Ascending aorta (tissue), 2 donors: ENCODE results near the gene TSSK2. TPM values are rescaled to one million over a fixed set of nuclear protein-coding genes. Genes with fewer than 3 reads are reported as not detected.
"Not testable (repeated sequence)": the region's sequence is repeated elsewhere in the genome, so short reads cannot be mapped to it uniquely, and the experiment has no call there.

Source experiments
- DNase-seq, 2 donors: peaks; one replicate each; pipeline ENCODE4 v3.0.0-alpha.2; 2019; ENCODE audit warnings: low spot score in 2 of 2
- H3K27ac ChIP-seq, 2 donors: fragments of 200-600 bp; sonication (generic); one replicate each; pipeline ENCODE4 v1.5.1; 2016 to 2017; ENCODE audit warnings: mild to moderate bottlenecking in 1 of 2
- H3K27me3 ChIP-seq: fragments of 200-600 bp; sonication (generic); one replicate; pipeline ENCODE4 v1.5.1; 2017
- H3K36me3 ChIP-seq, 2 donors: fragments of 200-600 bp; sonication (generic); one replicate each; pipeline ENCODE4 v1.5.1; 2016
- H3K4me1 ChIP-seq, 2 donors: fragments of 200-600 bp; sonication (generic); one replicate each; pipeline ENCODE4 v1.5.1; 2016 to 2017; ENCODE audit warnings: mild to moderate bottlenecking in 1 of 2
- H3K4me3 ChIP-seq, 2 donors: fragments of 200-600 bp; sonication (generic); one replicate each; pipeline ENCODE4 v1.5.1; 2016 to 2017; ENCODE audit warnings: mild to moderate bottlenecking in 1 of 2
- H3K9me3 ChIP-seq, 2 donors: fragments of 200-600 bp; sonication (generic); one replicate each; pipeline ENCODE4 v1.5.1; 2016
- CTCF ChIP-seq, 3 experiments: fragments of 200-600 bp in 2 of 3; fragments of 450-650 bp in 1 of 3; sonication (generic) in 2 of 3; IDR thresholded peaks; one replicate each; pipeline ENCODE4 v1.5.1; 2016 to 2019; ENCODE audit warnings: antibody characterized with exemption in 3 of 3, mild to moderate bottlenecking in 1 of 3, moderate library complexity in 1 of 3
- intact Hi-C: fragments of 100-400 bp; cut with DNase I; formaldehyde crosslinking; loops from one replicate; pipeline ENCODE4 v1.15.1; 2023
- total RNA-seq: library from RNA; depleted of rRNA; stranded (reverse); fragments of >200 nt; gene quantifications from one replicate; pipeline ENCODE4 v1.1.0, GENCODE V29; 2016

The TSSK2 gene
- total RNA-seq, 1 donor from 2014 or later = not detected

DNA sequence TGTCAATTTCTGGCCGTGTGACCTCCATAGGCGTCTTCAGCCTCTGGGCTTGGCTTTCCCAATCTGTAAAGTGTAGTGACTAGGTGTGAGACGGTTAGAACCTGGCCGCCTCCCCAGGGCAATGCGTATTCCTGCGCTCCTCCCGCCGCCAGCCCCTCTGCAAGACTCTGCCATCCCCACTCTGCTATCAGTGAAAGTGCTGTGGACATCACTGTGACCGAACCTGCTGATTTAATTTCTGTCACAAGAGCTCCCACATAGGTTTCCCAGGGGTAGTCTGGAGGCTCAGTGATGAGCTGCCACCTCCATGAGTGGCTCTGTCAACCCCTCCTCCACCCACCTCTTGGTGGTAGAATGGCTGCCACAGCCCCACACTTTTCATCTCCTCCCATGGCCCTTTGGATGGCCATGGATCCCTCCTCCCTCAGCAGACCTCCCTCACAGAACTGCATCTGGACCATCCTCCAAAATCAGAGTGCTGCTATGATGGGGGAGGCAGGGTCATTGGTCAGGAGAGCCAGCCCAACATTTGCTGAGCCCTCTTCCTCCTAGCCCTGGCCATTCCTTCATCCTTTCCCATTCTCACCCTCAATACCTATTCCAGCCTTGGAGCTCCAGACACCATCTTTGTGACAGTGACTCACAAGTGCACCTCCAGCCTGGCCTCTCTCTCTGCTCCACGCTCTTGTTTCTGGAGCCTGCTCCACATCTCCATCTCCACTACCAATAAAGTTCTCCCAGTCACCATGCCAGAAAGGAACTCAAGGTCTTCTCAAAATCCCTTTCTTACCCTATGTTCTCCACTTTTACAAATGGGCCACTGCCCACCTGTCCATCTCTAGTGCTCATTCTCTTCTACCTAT, 20.5 kb downstream of the TSSK2 start:
- H3K36me3 ChIP-seq = no peaks in the 10 kb centered on the region
- intact Hi-C loops = no loop called here
- TF ChIP-seq CTCF (IDR thresholded peaks at IDR 0.05) = no peak
- peaks cover 17% of the 10 kb centered on the region for H3K27me3 ChIP-seq
- H3K9me3 ChIP-seq = no peaks in the 10 kb centered on the region
- DNase-seq = no peak
- peaks cover 4 to 6% of the 10 kb centered on the region in 2 donors for H3K4me1 ChIP-seq
- H3K4me3 ChIP-seq = no peak overlapping the region
- H3K27ac ChIP-seq = no peak overlapping the region

DNA sequence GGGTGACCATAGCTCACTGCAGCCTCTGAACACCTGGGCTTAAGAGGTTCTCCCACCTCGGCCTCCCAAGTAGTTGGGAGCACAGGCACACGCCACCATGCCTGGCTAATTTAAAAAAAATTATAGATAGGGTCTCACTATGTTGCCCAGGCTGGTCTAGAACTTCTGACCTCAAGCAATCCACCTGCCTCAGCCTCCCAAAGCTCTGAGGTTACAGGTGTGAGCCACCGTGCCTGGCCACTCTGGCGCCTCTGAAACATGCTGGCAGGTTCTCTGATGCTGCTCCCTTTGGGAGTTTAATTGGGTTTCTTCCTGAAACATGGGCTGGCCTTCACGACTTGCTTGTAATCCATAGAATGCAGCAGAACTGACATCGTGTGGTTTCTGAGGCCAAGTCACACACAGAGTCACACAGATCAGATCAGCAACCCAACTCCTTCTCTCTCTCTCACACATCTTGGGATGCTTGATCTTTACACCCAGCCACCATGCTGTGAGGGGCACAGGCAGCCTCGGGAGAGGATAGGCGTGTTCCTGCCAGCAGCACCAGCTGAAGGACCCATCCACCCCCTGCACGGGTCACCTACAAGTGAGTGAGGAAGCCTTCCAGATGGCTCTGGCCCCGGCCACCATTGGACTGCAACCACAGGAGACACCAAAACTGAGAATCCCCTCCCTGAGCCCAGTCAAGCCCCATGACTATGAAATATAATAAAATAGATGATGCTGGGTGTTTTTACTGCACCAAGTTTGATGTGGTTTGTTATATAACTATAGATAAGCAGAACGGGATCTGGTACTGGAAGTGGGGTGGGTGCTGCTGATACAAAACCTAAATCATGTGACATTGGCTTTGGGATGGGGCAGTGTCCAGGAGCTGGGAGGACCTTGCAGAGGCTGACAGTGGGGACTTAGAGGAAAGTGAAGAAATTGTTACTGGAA, 22.1 kb downstream of the TSSK2 start:
- intact Hi-C loops = no loop called here
- DNase-seq = no peak
- H3K27me3 ChIP-seq = peaks cover 17% of the 10 kb centered on the region
- H3K4me3 ChIP-seq = no peak overlapping the region
- TF ChIP-seq CTCF (IDR thresholded peaks at IDR 0.05) = no peak
- peaks cover 4 to 6% of the 10 kb centered on the region in 2 donors for H3K4me1 ChIP-seq
- no peaks in the 10 kb centered on the region for H3K36me3 ChIP-seq
- H3K9me3 ChIP-seq = no peaks in the 10 kb centered on the region
- no peak overlapping the region for H3K27ac ChIP-seq

GRCh38 chr22:19156109-19156508, 25.0 kb downstream of the TSSK2 start:
- H3K4me1 ChIP-seq, H3K36me3 ChIP-seq, H3K9me3 ChIP-seq, H3K27ac ChIP-seq, DNase-seq, H3K4me3 ChIP-seq, intact Hi-C loops, H3K27me3 ChIP-seq: not testable (repeated sequence)

- H3K4me3 ChIP-seq, H3K27me3 ChIP-seq, DNase-seq, intact Hi-C loops, H3K9me3 ChIP-seq, H3K27ac ChIP-seq, H3K4me1 ChIP-seq, H3K36me3 ChIP-seq: not testable (repeated sequence)
Measured at GRCh38 chr22:19158649-19159048, 27.5 kb downstream of the TSSK2 start.

- Histone ChIP-seq H3K4me1 (peaks cover 0 to 4% of the 10 kb centered on the region in 2 donors), H3K4me3 (no peak overlapping the region), H3K36me3 (no peaks in the 10 kb centered on the region), H3K9me3 (no peaks in the 10 kb centered on the region), H3K27me3 (no peaks in the 10 kb centered on the region), H3K27ac (no peak overlapping the region)
- TF ChIP-seq CTCF (IDR thresholded peaks at IDR 0.05) = no peak
- intact Hi-C loops = no loop called here
- no peak for DNase-seq
Measured at GRCh38 chr22:19164425-19164824, 33.3 kb downstream of the TSSK2 start.

DNA sequence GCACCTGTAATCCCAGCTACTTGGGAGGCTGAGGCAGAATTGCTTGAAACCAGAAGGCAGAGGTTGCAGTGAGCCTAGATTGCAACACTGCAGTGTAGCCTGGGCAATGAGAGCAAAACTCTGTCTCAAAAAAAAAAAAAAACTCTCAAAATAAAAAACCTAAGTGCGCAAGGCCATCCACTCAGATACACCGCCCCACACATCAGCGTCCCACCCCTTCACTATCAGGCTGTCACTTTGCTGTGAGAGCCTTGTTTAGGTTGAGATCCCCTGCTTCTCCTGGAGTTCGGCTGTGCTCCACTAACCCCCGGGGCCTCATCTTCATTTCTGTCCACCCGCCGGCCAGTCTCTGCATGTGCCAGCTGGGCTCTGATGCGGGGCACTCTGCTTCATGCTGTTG, 35.3 kb downstream of the TSSK2 start:
- no peak for TF ChIP-seq CTCF (IDR thresholded peaks at IDR 0.05)
- no peaks in the 10 kb centered on the region for H3K27me3 ChIP-seq
- no peaks in the 10 kb centered on the region for H3K9me3 ChIP-seq
- H3K27ac ChIP-seq = no peak overlapping the region
- intact Hi-C loops = no loop called here
- no peak overlapping the region for H3K4me3 ChIP-seq
- H3K36me3 ChIP-seq = no peaks in the 10 kb centered on the region
- DNase-seq = no peak
- peaks cover 9 to 17% of the 10 kb centered on the region in 2 donors for H3K4me1 ChIP-seq
